ENCODE data around the gene MAGEA10. TPM values are rescaled to one million over a fixed set of nuclear protein-coding genes. Genes with fewer than 3 reads are reported as not detected.

MAGEA10 gene
- total and polyA plus RNA-seq, 2 donors, result not detected

GRCh38 chrX:152108527-152108926 is 29.9 kb downstream of the MAGEA10 start:
- peaks cover 0 to 3% of the 10 kb centered on the region in 2 donors for H3K9me3 ChIP-seq (ENCODE audit: control insufficient read depth in 2 of 2, insufficient read depth in 1 of 2, low read length in 1 of 2)
- H3K4me3 ChIP-seq (ENCODE audit: low read length in 2 of 2), result no peak overlapping the region
- no peak for DNase-seq (ENCODE audit: low read depth in 6 of 9, low spot score in 9 of 9)
- H3K27me3 ChIP-seq (ENCODE audit: control insufficient read depth in 2 of 2, insufficient read depth in 1 of 2, low read length in 1 of 2), result no peaks in the 10 kb centered on the region
- H3K27ac ChIP-seq (ENCODE audit: low read depth in 1 of 2, low read length in 1 of 2), result no peak overlapping the region
- no peaks in the 10 kb centered on the region for H3K4me1 ChIP-seq (ENCODE audit: control insufficient read depth in 2 of 2, insufficient read depth in 2 of 2, low read length in 2 of 2)
- 95% methylated on average over 5 of the region's 5 CpGs for WGBS
- no peaks in the 10 kb centered on the region for H3K36me3 ChIP-seq (ENCODE audit: control insufficient read depth in 2 of 2, insufficient read depth in 2 of 2, low read length in 1 of 2)

- Histone ChIP-seq H3K4me3 (ENCODE audit: low read length in 2 of 2) (no peak overlapping the region), H3K9me3 (ENCODE audit: control insufficient read depth in 2 of 2, insufficient read depth in 1 of 2, low read length in 1 of 2) (no peaks in the 10 kb centered on the region), H3K27ac (ENCODE audit: low read depth in 1 of 2, low read length in 1 of 2) (no peak overlapping the region), H3K27me3 (ENCODE audit: control insufficient read depth in 2 of 2, insufficient read depth in 1 of 2, low read length in 1 of 2) (no peaks in the 10 kb centered on the region), H3K4me1 (ENCODE audit: control insufficient read depth in 2 of 2, insufficient read depth in 2 of 2, low read length in 2 of 2) (no peaks in the 10 kb centered on the region), H3K36me3 (ENCODE audit: control insufficient read depth in 2 of 2, insufficient read depth in 2 of 2, low read length in 1 of 2) (no peaks in the 10 kb centered on the region)
- DNase-seq (ENCODE audit: low read depth in 6 of 9, low spot score in 9 of 9), result no peak
- WGBS, result 90% methylated on average over 6 of the region's 6 CpGs
Measured at GRCh38 chrX:152103866-152104265, 34.5 kb downstream of the MAGEA10 start.

GRCh38 chrX:152086141-152086540 is 52.2 kb downstream of the MAGEA10 start:
- Histone ChIP-seq H3K9me3 (ENCODE audit: control insufficient read depth in 2 of 2, insufficient read depth in 1 of 2, low read length in 1 of 2) (no peaks in the 10 kb centered on the region), H3K4me3 (ENCODE audit: low read length in 2 of 2) (no peak overlapping the region), H3K27me3 (ENCODE audit: control insufficient read depth in 2 of 2, insufficient read depth in 1 of 2, low read length in 1 of 2) (no peaks in the 10 kb centered on the region), H3K36me3 (ENCODE audit: control insufficient read depth in 2 of 2, insufficient read depth in 2 of 2, low read length in 1 of 2) (no peaks in the 10 kb centered on the region), H3K27ac (ENCODE audit: low read depth in 1 of 2, low read length in 1 of 2) (no peak overlapping the region), H3K4me1 (ENCODE audit: control insufficient read depth in 2 of 2, insufficient read depth in 2 of 2, low read length in 2 of 2) (no peaks in the 10 kb centered on the region)
- DNase-seq (ENCODE audit: low read depth in 6 of 9, low spot score in 9 of 9), result no peak
- 96% methylated on average over 6 of the region's 6 CpGs for WGBS

Other genes with a start within 250 kb of the MAGEA10 start
- not detected for gene MAGEA4, start 225.7 kb downstream of the MAGEA10 start, total RNA-seq
- not detected for gene MAGEA4, start 225.7 kb downstream of the MAGEA10 start, polyA plus RNA-seq
- 2.9 TPM for gene GABRE, start 163.9 kb downstream of the MAGEA10 start, total RNA-seq
- 13.4 TPM for gene GABRE, start 163.9 kb downstream of the MAGEA10 start, polyA plus RNA-seq